H9 (cell line): ENCODE results near the gene SCFD2. TPM values are rescaled to one million over a fixed set of nuclear protein-coding genes. Genes with fewer than 3 reads are reported as not detected.

ENCODE experiments used
- DNase-seq: peaks from one replicate; pipeline ENCODE4 v3.0.0-alpha.2; 2017
- H2AFZ ChIP-seq: one replicate; pipeline ENCODE4 v1.6.1; 2013; ENCODE audit warnings: mild to moderate bottlenecking, low read length, control low read depth, moderate library complexity
- H2AK5ac ChIP-seq: 2 replicates; pipeline ENCODE4 v1.6.1; 2013; ENCODE audit warnings: low read length, control low read depth, mixed read lengths; ENCODE audit not compliant: insufficient read length
- H2BK120ac ChIP-seq: one replicate; pipeline ENCODE4 v1.6.1; 2013; ENCODE audit warnings: low read depth, mild to moderate bottlenecking, low read length, control low read depth, inconsistent platforms; ENCODE audit not compliant: poor library complexity, severe bottlenecking
- H2BK12ac ChIP-seq: 2 replicates; pipeline ENCODE4 v1.6.1; 2013; ENCODE audit warnings: low read length, control low read depth, mixed read lengths, low read depth; ENCODE audit not compliant: insufficient read length
- H2BK15ac ChIP-seq: 2 replicates; pipeline ENCODE4 v1.6.1; 2013; ENCODE audit warnings: low read depth, low read length, control low read depth
- H2BK20ac ChIP-seq: one replicate; pipeline ENCODE4 v1.6.1; 2013; ENCODE audit warnings: low read depth, mild to moderate bottlenecking, low read length, control low read depth, inconsistent platforms; ENCODE audit not compliant: poor library complexity, severe bottlenecking
- H2BK5ac ChIP-seq: 2 replicates; pipeline ENCODE4 v1.6.1; 2013; ENCODE audit warnings: low read length, control low read depth, mixed read lengths; ENCODE audit not compliant: insufficient read length
- H3K14ac ChIP-seq: 2 replicates; pipeline ENCODE4 v1.6.1; 2013; ENCODE audit warnings: low read length, control low read depth; ENCODE audit not compliant: insufficient read depth
- H3K18ac ChIP-seq: 2 replicates; pipeline ENCODE4 v1.6.1; 2013; ENCODE audit warnings: low read depth, mild to moderate bottlenecking, mixed read lengths, low read length, control low read depth; ENCODE audit not compliant: insufficient read length
- H3K23ac ChIP-seq: 2 replicates; pipeline ENCODE4 v1.6.1; 2013; ENCODE audit warnings: low read length, control low read depth, mixed read lengths, low read depth; ENCODE audit not compliant: insufficient read length
- H3K23me2 ChIP-seq: 2 replicates; pipeline ENCODE4 v1.6.1; 2013; ENCODE audit warnings: low read depth, mild to moderate bottlenecking, mixed read lengths, low read length, control low read depth; ENCODE audit not compliant: insufficient read length, poor library complexity, severe bottlenecking
- H3K27ac ChIP-seq: 2 replicates; pipeline ENCODE4 v1.5.1; 2013; ENCODE audit warnings: low read length, control low read depth, mixed read lengths, low read depth; ENCODE audit not compliant: insufficient read length
- H3K27me3 ChIP-seq: 2 replicates; pipeline ENCODE4 v1.6.1; 2013; ENCODE audit warnings: low read length, control low read depth, inconsistent platforms; ENCODE audit not compliant: insufficient read depth
- H3K4ac ChIP-seq: 2 replicates; pipeline ENCODE4 v1.6.1; 2013; ENCODE audit warnings: low read depth, mild to moderate bottlenecking, control low read depth, inconsistent platforms, low read length, moderate library complexity
- H3K4me1 ChIP-seq: 2 replicates; pipeline ENCODE4 v1.6.1; 2013; ENCODE audit warnings: low read length, control low read depth, inconsistent platforms; ENCODE audit not compliant: insufficient read depth
- H3K4me2 ChIP-seq: 2 replicates; pipeline ENCODE4 v1.6.1; 2013; ENCODE audit warnings: low read length, control low read depth, mixed read lengths; ENCODE audit not compliant: insufficient read length, insufficient read depth
- H3K56ac ChIP-seq: 2 replicates; pipeline ENCODE4 v1.6.1; 2013; ENCODE audit warnings: low read depth, mild to moderate bottlenecking, mixed read lengths, low read length, control low read depth; ENCODE audit not compliant: insufficient read length
- H3K79me1 ChIP-seq: 2 replicates; pipeline ENCODE4 v1.6.1; 2013; ENCODE audit warnings: low read depth, mild to moderate bottlenecking, moderate library complexity, low read length, control low read depth, inconsistent platforms; ENCODE audit not compliant: insufficient read depth, poor library complexity, severe bottlenecking
- H3K79me2 ChIP-seq: 2 replicates; pipeline ENCODE4 v1.6.1; 2013; ENCODE audit warnings: low read length, control low read depth, inconsistent platforms; ENCODE audit not compliant: insufficient read depth
- H3K9ac ChIP-seq: 2 replicates; pipeline ENCODE4 v1.6.1; 2013; ENCODE audit warnings: low read length, control low read depth, mixed read lengths; ENCODE audit not compliant: insufficient read length; ENCODE audit errors: extremely low read depth
- H3K9me3 ChIP-seq: one replicate; pipeline ENCODE4 v1.6.1; 2013; ENCODE audit warnings: low read depth, low read length, inconsistent platforms; ENCODE audit not compliant: control insufficient read depth
- H3T11ph ChIP-seq: one replicate; pipeline ENCODE4 v1.6.1; 2013; ENCODE audit warnings: mild to moderate bottlenecking, low read length, control low read depth, inconsistent platforms
- H4K20me1 ChIP-seq: one replicate; pipeline ENCODE4 v1.6.1; 2013; ENCODE audit not compliant: control insufficient read depth, insufficient read length, insufficient read depth
- H4K5ac ChIP-seq: 2 replicates; pipeline ENCODE4 v1.6.1; 2013; ENCODE audit warnings: low read depth, mild to moderate bottlenecking, mixed read lengths, low read length, control low read depth; ENCODE audit not compliant: insufficient read length
- H4K8ac ChIP-seq: replicated peaks from 2 replicates; pipeline ENCODE4 v1.6.1; 2013; ENCODE audit warnings: low read length, control low read depth, mixed read lengths, low read depth; ENCODE audit not compliant: insufficient read length
- H4K91ac ChIP-seq: 2 replicates; pipeline ENCODE4 v1.6.1; 2013; ENCODE audit warnings: low read depth, mild to moderate bottlenecking, moderate library complexity, mixed read lengths, low read length, control low read depth; ENCODE audit not compliant: insufficient read length
- H3K27ac Mint-ChIP-seq, 3 experiments: 2 replicates in 2 of 3; 3 replicates in 1 of 3; pipeline ENCODE4 v1.8.0; 2020 to 2021; ENCODE audit warnings: mixed read lengths in 3 of 3, mild to moderate bottlenecking in 1 of 3, moderate library complexity in 1 of 3
- H3K27me3 Mint-ChIP-seq: 2 replicates; pipeline ENCODE4 v1.8.0; 2021; ENCODE audit warnings: low read depth, mild to moderate bottlenecking, moderate library complexity, mixed read lengths
- H3K36me3 Mint-ChIP-seq, 3 experiments: 2 replicates in 2 of 3; 3 replicates in 1 of 3; pipeline ENCODE4 v1.8.0; 2020 to 2021; ENCODE audit warnings: low read depth in 3 of 3, mixed read lengths in 3 of 3; ENCODE audit not compliant: insufficient read depth in 1 of 3
- H3K4me1 Mint-ChIP-seq, 2 experiments: 2 replicates each; pipeline ENCODE4 v1.8.0; 2020; ENCODE audit warnings: mixed read lengths in 2 of 2
- H3K4me3 Mint-ChIP-seq, 2 experiments: 2 replicates in 1 of 2; 3 replicates in 1 of 2; pipeline ENCODE4 v1.8.0; 2020 to 2021; ENCODE audit warnings: mild to moderate bottlenecking in 2 of 2, mixed read lengths in 2 of 2, moderate library complexity in 1 of 2
- H3K9me3 Mint-ChIP-seq, 2 experiments: 2 replicates in 1 of 2; 3 replicates in 1 of 2; pipeline ENCODE4 v1.8.0; 2020; ENCODE audit warnings: mild to moderate bottlenecking in 2 of 2, mixed read lengths in 2 of 2, moderate library complexity in 1 of 2
- CTCF ChIP-seq: fragments of 200-600 bp; sonication (generic); conservative IDR thresholded peaks from 3 replicates; pipeline ENCODE4 v1.8.0; 2021; ENCODE audit warnings: antibody characterized with exemption, mild to moderate bottlenecking
- WGBS: extraction: QIAGEN DNeasy Blood & Tissue Kit; methylation state at CpG from one replicate; pipeline ENCODE4 v1.1.7; 2013; ENCODE audit warnings: missing lambda C conversion rate, low lambda C conversion rate, mixed read lengths; ENCODE audit not compliant: insufficient read length; ENCODE audit errors: extremely low coverage; 5-methylcytosine and 5-hydroxymethylcytosine counted together
- total RNA-seq: library from RNA; stranded (reverse); gene quantifications from 2 replicates; pipeline ENCODE4 v1.2.1, GENCODE V29; 2021

SCFD2 gene
- total RNA-seq, 1 experiment from 2014 or later = 10.1 TPM

- Histone ChIP-seq H3K4me2 (no peak overlapping the region), H3K9ac (no peak overlapping the region)
- H3K27ac Mint-ChIP-seq = no peak overlapping the region
Observed at GRCh38 chr4:53100501-53101190, 265.2 kb downstream of the SCFD2 start.

More at GRCh38 chr4:53100501-53101190, 265.2 kb downstream of the SCFD2 start:
- Histone ChIP-seq H2AFZ (no peak overlapping the region), H3K4me1 (no peaks in the 10 kb centered on the region), H2BK15ac (no peak overlapping the region), H3K56ac (no peak overlapping the region), H2BK12ac (no peak overlapping the region), H4K91ac (no peak overlapping the region), H3K14ac (no peak overlapping the region), H2BK20ac (no peak overlapping the region), H4K20me1 (no peaks in the 10 kb centered on the region), H2BK5ac (no peak overlapping the region), H3K23ac (no peak overlapping the region), H2AK5ac (no peak overlapping the region), H3K4ac (no peak overlapping the region), H3K18ac (no peak overlapping the region), H3K9me3 (no peaks in the 10 kb centered on the region), H4K8ac (no peak overlapping the region), H2BK120ac (no peak overlapping the region), H3T11ph (no peak overlapping the region), H3K79me2 (no peaks in the 10 kb centered on the region), H3K23me2 (no peaks in the 10 kb centered on the region), H3K27me3 (no peaks in the 10 kb centered on the region), H3K27ac (no peak overlapping the region), H3K79me1 (no peaks in the 10 kb centered on the region), H4K5ac (no peak overlapping the region)
- no CpG with 5 or more reads among the region's 7 CpGs for WGBS
- TF ChIP-seq CTCF = no peak
- Mint-ChIP-seq H3K27me3 (no peaks in the 10 kb centered on the region), H3K4me1 (peaks cover 6 to 9% of the 10 kb centered on the region in 2 experiments), H3K9me3 (peaks cover 2 to 4% of the 10 kb centered on the region in 2 experiments; a peak in 3 of 5 replicates), H3K4me3 (no peak overlapping the region), H3K36me3 (no peaks in the 10 kb centered on the region; a peak in 1 of 7 replicates)
- no peak for DNase-seq
